Karpas-422 (cell line): ENCODE measurements around the gene FAM219B. TPM values are rescaled to one million over a fixed set of nuclear protein-coding genes. Genes with fewer than 3 reads are reported as not detected.
A peak's percentile ranks its signal among the peaks of the same experiment; 100 is the strongest.
"Not testable (repeated sequence)": the region's sequence is repeated elsewhere in the genome, so short reads cannot be mapped to it uniquely, and the experiment has no call there.

Source experiments
- DNase-seq: peaks from one replicate; pipeline ENCODE4 v3.0.0-alpha.2; 2015
- H2AFZ ChIP-seq: fragments of 200-600 bp; sonication (generic); 2 replicates; pipeline ENCODE4 v1.6.1; 2014; ENCODE audit warnings: antibody characterized with exemption, low read length, mixed read lengths
- H3K27ac ChIP-seq: fragments of 200-600 bp; sonication (generic); 2 replicates; pipeline ENCODE4 v1.5.1; 2014; ENCODE audit warnings: mild to moderate bottlenecking, low read length, moderate library complexity
- H3K27me3 ChIP-seq: fragments of 200-600 bp; sonication (generic); 2 replicates; pipeline ENCODE4 v1.6.1; 2014; ENCODE audit warnings: low read length, mixed read lengths
- H3K36me3 ChIP-seq: fragments of 200-600 bp; sonication (generic); 2 replicates; pipeline ENCODE4 v1.6.1; 2014; ENCODE audit warnings: low read length, mixed read lengths; ENCODE audit not compliant: insufficient read depth
- H3K4me1 ChIP-seq: fragments of 200-600 bp; sonication (generic); 2 replicates; pipeline ENCODE4 v1.6.1; 2014; ENCODE audit warnings: mild to moderate bottlenecking, low read length, mixed read lengths
- H3K4me2 ChIP-seq: fragments of 200-600 bp; sonication (generic); 2 replicates; pipeline ENCODE4 v1.6.1; 2014; ENCODE audit warnings: low read length, low read depth, mild to moderate bottlenecking; ENCODE audit not compliant: poor library complexity, severe bottlenecking
- H3K4me3 ChIP-seq: fragments of 200-600 bp; sonication (generic); 2 replicates; pipeline ENCODE4 v1.5.1; 2014; ENCODE audit warnings: mild to moderate bottlenecking, antibody characterized with exemption, low read length, mixed read lengths
- H3K79me2 ChIP-seq: fragments of 200-600 bp; sonication (generic); 2 replicates; pipeline ENCODE4 v1.6.1; 2014; ENCODE audit warnings: mild to moderate bottlenecking, low read length, mixed read lengths
- H3K9ac ChIP-seq: fragments of 200-600 bp; sonication (generic); 2 replicates; pipeline ENCODE4 v1.6.0; 2014; ENCODE audit warnings: low read length
- H3K9me2 ChIP-seq: fragments of 200-600 bp; sonication (generic), shearing (Covaris generic); replicated peaks from 2 replicates; pipeline ENCODE4 v1.6.0; 2014; ENCODE audit warnings: mild to moderate bottlenecking, low read length, moderate library complexity; ENCODE audit not compliant: insufficient read depth
- H3K9me3 ChIP-seq: fragments of 300-700, 200-600 bp; sonication (generic); 2 replicates; pipeline ENCODE4 v1.6.1; 2014; ENCODE audit warnings: low read length, mixed read lengths
- H4K20me1 ChIP-seq: fragments of 200-600 bp; sonication (generic); 2 replicates; pipeline ENCODE4 v1.6.1; 2014; ENCODE audit warnings: mild to moderate bottlenecking, antibody characterized with exemption, low read length, low read depth; ENCODE audit not compliant: insufficient read depth
- total RNA-seq: library from RNA; depleted of rRNA; stranded (reverse); fragments of >200 nt; shearing (Covaris generic); gene quantifications from 2 replicates; pipeline ENCODE4 v1.2.3, GENCODE V29; 2014; ENCODE audit warnings: low replicate concordance

The FAM219B gene
- total RNA-seq, 1 experiment from 2014 or later, result 69.5 TPM

- H3K27me3 ChIP-seq, result no peaks in the 10 kb centered on the region
- no peaks in the 10 kb centered on the region for H3K9me2 ChIP-seq
- H3K36me3 ChIP-seq, result peaks cover 6% of the 10 kb centered on the region; the same call in 1 of the 2 replicates
- H3K4me1 ChIP-seq, result peaks cover 38% of the 10 kb centered on the region
- H2AFZ ChIP-seq, result peak within 1 kb of the TSS; percentile 66
- peak; percentile 95 for DNase-seq
- H3K9me3 ChIP-seq, result no peaks in the 10 kb centered on the region
- peak within 1 kb of the TSS; percentile 24; the same call in 1 of the 2 replicates for H3K27ac ChIP-seq
- H4K20me1 ChIP-seq, result no peaks in the 10 kb centered on the region
- H3K4me3 ChIP-seq, result peak within 1 kb of the TSS; percentile 91
- H3K9ac ChIP-seq, result peak within 1 kb of the TSS; percentile 92
- peaks cover 14% of the 10 kb centered on the region for H3K79me2 ChIP-seq
- peak within 1 kb of the TSS; percentile 91 for H3K4me2 ChIP-seq
Measured at GRCh38 chr15:74889883-74890664, 16.6 kb downstream of the FAM219B start, which contains the start of gene MPI. MPI (plus strand) TSS chr15:74890042; CDS start chr15:74890074, 32 bp downstream.

DNA sequence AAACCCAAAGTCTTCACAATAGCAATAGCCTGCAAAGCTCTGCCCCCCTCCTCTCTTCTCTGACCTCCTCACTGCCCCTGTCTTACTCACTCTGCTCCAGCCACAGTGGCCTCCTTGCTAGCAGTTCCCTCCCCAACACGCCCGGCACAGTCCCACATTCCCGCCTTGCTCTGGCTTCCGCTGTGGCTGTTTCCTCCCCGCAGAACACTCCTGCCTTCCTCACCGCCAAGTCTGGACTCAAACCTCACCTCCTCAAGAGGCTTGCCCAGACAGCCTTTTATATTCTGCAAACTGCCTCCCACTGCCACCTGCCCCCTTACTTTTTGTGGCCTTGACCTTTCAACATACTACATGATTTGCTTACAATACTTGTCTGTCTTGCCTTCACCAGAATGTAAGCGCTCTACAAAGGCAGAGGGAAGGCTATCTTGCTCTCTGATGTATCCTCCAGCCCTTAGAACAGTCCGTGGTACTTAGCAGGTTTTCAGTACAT lies 17.2 kb downstream of the FAM219B start:
- Histone ChIP-seq H3K9me3 (no peaks in the 10 kb centered on the region), H3K27me3 (no peaks in the 10 kb centered on the region), H3K9ac (peak overlapping the region; percentile 92), H3K4me1 (peaks cover 38% of the 10 kb centered on the region), H3K4me2 (peak overlapping the region; percentile 91), H3K36me3 (peaks cover 6% of the 10 kb centered on the region; the same call in 1 of the 2 replicates), H3K27ac (no peak overlapping the region), H2AFZ (peak overlapping the region; percentile 66), H3K79me2 (peaks cover 14% of the 10 kb centered on the region), H3K9me2 (no peaks in the 10 kb centered on the region), H4K20me1 (no peaks in the 10 kb centered on the region), H3K4me3 (peak overlapping the region; percentile 91)
- DNase-seq, result no peak

DNA sequence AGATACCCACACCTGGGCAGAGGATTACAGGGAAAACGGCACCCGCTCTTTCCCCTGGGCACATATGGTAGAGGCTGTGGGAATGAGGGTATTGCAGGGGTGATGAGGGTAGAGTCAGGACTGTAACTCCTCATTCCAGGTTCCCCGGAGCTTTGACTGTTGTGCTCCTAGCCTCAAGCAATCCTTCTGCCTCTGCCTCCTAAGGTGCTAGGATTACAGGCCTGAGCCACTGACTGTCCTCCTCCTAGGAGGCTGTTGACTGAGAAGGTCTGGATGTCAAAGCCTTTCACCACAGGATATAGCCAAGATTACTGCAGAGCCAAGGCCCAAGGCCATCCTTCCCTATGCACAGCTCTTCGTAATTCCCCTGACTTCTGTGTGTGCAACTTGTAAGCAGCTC lies 17.9 kb downstream of the FAM219B start:
- Histone ChIP-seq H3K27me3 (no peaks in the 10 kb centered on the region), H3K79me2 (peaks cover 14% of the 10 kb centered on the region), H3K9ac (no peak overlapping the region), H3K36me3 (peaks cover 5% of the 10 kb centered on the region; the same call in 1 of the 2 replicates), H3K4me3 (no peak overlapping the region), H3K4me1 (peaks cover 38% of the 10 kb centered on the region), H3K4me2 (no peak overlapping the region), H3K27ac (no peak overlapping the region), H3K9me2 (no peaks in the 10 kb centered on the region), H4K20me1 (no peaks in the 10 kb centered on the region), H2AFZ (no peak overlapping the region), H3K9me3 (no peaks in the 10 kb centered on the region)
- no peak for DNase-seq

GRCh38 chr15:74887537-74888193 lies 19.0 kb downstream of the FAM219B start:
- H3K4me2 ChIP-seq, H3K4me3 ChIP-seq, H3K9ac ChIP-seq, H3K9me2 ChIP-seq, DNase-seq, H3K9me3 ChIP-seq, H4K20me1 ChIP-seq, H3K27me3 ChIP-seq, H2AFZ ChIP-seq, H3K27ac ChIP-seq, H3K36me3 ChIP-seq: not testable (repeated sequence)
- Histone ChIP-seq H3K4me1 (peaks cover 28% of the 10 kb centered on the region), H3K79me2 (peaks cover 14% of the 10 kb centered on the region)

DNA sequence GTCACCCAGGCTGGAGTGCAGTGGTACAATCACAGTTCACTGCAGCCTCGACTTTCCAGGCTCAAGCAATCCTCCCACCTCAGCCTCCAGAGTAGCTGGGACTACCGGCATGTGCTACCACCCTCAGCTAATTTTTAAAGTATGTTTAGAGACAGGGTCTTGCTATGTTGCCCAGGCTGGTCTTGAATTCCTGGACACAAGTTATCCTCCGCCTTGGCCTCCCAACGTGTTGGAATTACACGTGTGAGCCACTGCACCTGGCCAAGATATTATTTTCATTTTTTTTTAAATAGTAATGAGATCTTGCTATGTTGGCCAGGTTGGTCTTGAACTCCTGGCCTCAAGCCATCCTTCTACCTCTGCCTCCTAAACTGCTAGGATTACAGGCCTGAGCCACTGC lies 21.2 kb downstream of the FAM219B start:
- H3K4me3 ChIP-seq, result no peak overlapping the region
- H3K27me3 ChIP-seq, result no peaks in the 10 kb centered on the region
- H3K4me1 ChIP-seq, result peaks cover 6% of the 10 kb centered on the region
- no peaks in the 10 kb centered on the region for H4K20me1 ChIP-seq
- H3K27ac ChIP-seq, result no peak overlapping the region
- H2AFZ ChIP-seq, result no peak overlapping the region
- H3K36me3 ChIP-seq, result no peaks in the 10 kb centered on the region
- H3K9ac ChIP-seq, result no peak overlapping the region
- H3K9me3 ChIP-seq, result no peaks in the 10 kb centered on the region; the same call in 1 of the 2 replicates
- peaks cover 5% of the 10 kb centered on the region for H3K79me2 ChIP-seq
- no peaks in the 10 kb centered on the region for H3K9me2 ChIP-seq
- H3K4me2 ChIP-seq, result no peak overlapping the region
- DNase-seq, result no peak

DNA sequence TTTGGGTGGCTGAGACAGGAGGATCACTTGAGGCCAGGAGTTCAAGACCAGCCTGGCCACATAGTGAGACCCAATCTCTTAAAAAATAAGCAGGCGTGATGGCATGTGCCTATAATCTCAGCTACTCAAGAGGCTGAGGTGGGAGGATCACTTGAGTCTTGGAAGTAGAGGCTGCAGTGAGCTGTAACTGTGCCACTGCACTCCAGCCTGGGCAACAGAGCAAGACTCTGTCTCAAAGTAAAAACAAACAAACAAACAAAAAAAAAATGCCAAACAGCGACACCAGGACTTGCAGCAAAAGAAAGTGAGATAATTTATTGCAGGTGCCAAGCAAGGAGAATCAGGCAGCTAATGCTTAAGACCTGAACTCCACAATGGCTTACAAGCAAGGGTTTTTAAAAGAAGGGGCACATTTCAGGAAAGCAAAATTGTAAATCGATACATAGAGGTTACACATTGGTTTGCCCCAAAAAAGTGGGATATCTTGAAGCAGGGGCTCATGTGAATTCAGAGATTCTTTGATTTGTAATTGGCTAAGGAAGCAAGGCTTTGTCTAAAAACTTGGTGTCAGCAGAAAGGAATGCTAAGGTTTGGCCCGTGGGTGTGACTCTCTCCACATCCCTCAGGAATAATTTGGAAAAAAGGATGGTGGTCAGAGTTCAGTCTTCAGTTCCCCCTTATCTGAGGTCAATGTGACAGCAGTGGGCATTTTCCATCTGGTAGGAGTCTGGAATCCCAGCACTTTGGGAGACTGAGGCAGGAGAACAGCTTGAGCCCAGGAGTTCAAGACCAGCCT lies 22.0 kb downstream of the FAM219B start:
- Histone ChIP-seq H3K9me3 (no peaks in the 10 kb centered on the region; the same call in 1 of the 2 replicates), H3K4me2 (no peak overlapping the region), H3K4me3 (no peak overlapping the region)

GRCh38 chr15:74882528-74882927 lies 24.1 kb downstream of the FAM219B start:
- H3K27ac ChIP-seq, result no peak overlapping the region
- no peaks in the 10 kb centered on the region for H3K27me3 ChIP-seq
- no peaks in the 10 kb centered on the region for H3K79me2 ChIP-seq
- H3K9me2 ChIP-seq, result no peaks in the 10 kb centered on the region
- no peak for DNase-seq
- no peaks in the 10 kb centered on the region; the same call in 1 of the 2 replicates for H3K9me3 ChIP-seq
- H3K4me2 ChIP-seq, result no peak overlapping the region
- no peaks in the 10 kb centered on the region for H3K36me3 ChIP-seq
- H3K4me3 ChIP-seq, result no peak overlapping the region
- H3K9ac ChIP-seq, result no peak overlapping the region
- H3K4me1 ChIP-seq, result no peaks in the 10 kb centered on the region
- H4K20me1 ChIP-seq, result no peaks in the 10 kb centered on the region
- H2AFZ ChIP-seq, result no peak overlapping the region

More for the DNA sequence above, 22.0 kb downstream of the FAM219B start:
- Histone ChIP-seq H3K27me3 (no peaks in the 10 kb centered on the region), H3K36me3 (no peaks in the 10 kb centered on the region), H3K79me2 (no peaks in the 10 kb centered on the region), H3K27ac (no peak overlapping the region), H4K20me1 (no peaks in the 10 kb centered on the region), H2AFZ (no peak overlapping the region), H3K9ac (no peak overlapping the region), H3K9me2 (no peaks in the 10 kb centered on the region), H3K4me1 (peaks cover 4% of the 10 kb centered on the region)
- no peak for DNase-seq
